ENCODE data around the gene AGXT.

The AGXT gene

GRCh38 chr2:240885566-240885965 is 16.9 kb downstream of the AGXT start:
- no peak for DNase-seq (ENCODE audit: low spot score)

- DNase-seq (ENCODE audit: low spot score), result no peak
These were observed 17.5 kb downstream of the AGXT start for GRCh38 chr2:240886023-240886565.

- DNase-seq (ENCODE audit: low spot score), result no peak
These were observed 18.3 kb downstream of the AGXT start for GRCh38 chr2:240886678-240887609.

- no peak for DNase-seq (ENCODE audit: low spot score)
These were observed 19.0 kb downstream of the AGXT start for GRCh38 chr2:240887631-240888030.

GRCh38 chr2:240888130-240888889 is 19.7 kb downstream of the AGXT start:
- DNase-seq (ENCODE audit: low spot score), result no peak

GRCh38 chr2:240888890-240889573 is 20.4 kb downstream of the AGXT start:
- no peak for DNase-seq (ENCODE audit: low spot score)

GRCh38 chr2:240889601-240890560 is 21.3 kb downstream of the AGXT start:
- DNase-seq (ENCODE audit: low spot score), result no peak

- no peak for DNase-seq (ENCODE audit: low spot score)
These were observed 22.1 kb downstream of the AGXT start for GRCh38 chr2:240890691-240891090.

GRCh38 chr2:240891492-240892340 is 23.1 kb downstream of the AGXT start:
- DNase-seq (ENCODE audit: low spot score), result no peak

- DNase-seq (ENCODE audit: low spot score), result no peak
These were observed 23.7 kb downstream of the AGXT start for GRCh38 chr2:240892356-240892755.

GRCh38 chr2:240892925-240893324 is 24.3 kb downstream of the AGXT start:
- no peak for DNase-seq (ENCODE audit: low spot score)

GRCh38 chr2:240893363-240893844 is 24.8 kb downstream of the AGXT start:
- DNase-seq (ENCODE audit: low spot score), result no peak

GRCh38 chr2:240894006-240894405 is 25.4 kb downstream of the AGXT start:
- no peak for DNase-seq (ENCODE audit: low spot score)

- no peak for DNase-seq (ENCODE audit: low spot score)
These were observed 26.4 kb downstream of the AGXT start for GRCh38 chr2:240894836-240895558.

GRCh38 chr2:240895656-240896388 is 27.2 kb downstream of the AGXT start, which contains the start of gene MAB21L4:
Gene MAB21L4 (minus strand): TSS chr2:240896156. CDS start chr2:240895997, 159 bp downstream.
- no peak for DNase-seq (ENCODE audit: low spot score)

- no peak for DNase-seq (ENCODE audit: low spot score)
These were observed 27.8 kb downstream of the AGXT start for GRCh38 chr2:240896394-240896793.

GRCh38 chr2:240896871-240897692 is 28.5 kb downstream of the AGXT start:
- no peak for DNase-seq (ENCODE audit: low spot score)
